Neuronal stem cell (in vitro differentiated cells): ENCODE results near the gene ROBO2.

Experiments
- DNase-seq: peaks from one replicate; pipeline ENCODE4 v3.0.0-alpha.2; 2013; ENCODE audit warnings: low spot score
- H2AFZ ChIP-seq: one replicate; pipeline ENCODE4 v1.6.1; 2013; ENCODE audit warnings: mild to moderate bottlenecking, low read length, inconsistent platforms
- H2AK5ac ChIP-seq: 2 replicates; pipeline ENCODE4 v1.6.1; 2013; ENCODE audit warnings: low read depth, mild to moderate bottlenecking, inconsistent platforms, low read length, moderate library complexity, mixed read lengths
- H2BK120ac ChIP-seq: 2 replicates; pipeline ENCODE4 v1.6.1; 2013; ENCODE audit warnings: low read depth, mild to moderate bottlenecking, inconsistent platforms, low read length, moderate library complexity, mixed read lengths
- H2BK12ac ChIP-seq: one replicate; pipeline ENCODE4 v1.6.1; 2013; ENCODE audit warnings: low read length, inconsistent platforms
- H2BK15ac ChIP-seq: 2 replicates; pipeline ENCODE4 v1.6.1; 2013; ENCODE audit warnings: mild to moderate bottlenecking, low read length, inconsistent platforms, mixed read lengths
- H2BK5ac ChIP-seq: one replicate; pipeline ENCODE4 v1.6.1; 2013; ENCODE audit warnings: inconsistent platforms, mild to moderate bottlenecking, low read length, moderate library complexity
- H3K14ac ChIP-seq: one replicate; pipeline ENCODE4 v1.6.1; 2013; ENCODE audit warnings: low read length, inconsistent platforms
- H3K18ac ChIP-seq: 2 replicates; pipeline ENCODE4 v1.6.1; 2013; ENCODE audit warnings: low read length, inconsistent platforms
- H3K23ac ChIP-seq: 2 replicates; pipeline ENCODE4 v1.6.1; 2013; ENCODE audit warnings: low read depth, mild to moderate bottlenecking, mixed read lengths, low read length, inconsistent platforms; ENCODE audit not compliant: poor library complexity
- H3K27ac ChIP-seq: replicated peaks from 3 replicates; pipeline ENCODE4 v1.5.1; 2013; ENCODE audit warnings: low read length, inconsistent platforms
- H3K27me3 ChIP-seq, 3 experiments: 2 replicates each; pipeline ENCODE4 v1.6.1; 2013; ENCODE audit warnings: low read length in 3 of 3, mild to moderate bottlenecking in 2 of 3, inconsistent platforms in 1 of 3, low read depth in 1 of 3, mixed read lengths in 1 of 3, moderate library complexity in 1 of 3; ENCODE audit not compliant: control insufficient read depth in 3 of 3, insufficient read depth in 3 of 3
- H3K36me3 ChIP-seq, 2 donors: replicated peaks in 1 of 2; 2 replicates each; pipeline ENCODE4 v1.6.1; 2013; ENCODE audit warnings: low read length in 2 of 2; ENCODE audit not compliant: control insufficient read depth in 2 of 2, insufficient read depth in 2 of 2
- H3K4ac ChIP-seq: 2 replicates; pipeline ENCODE4 v1.6.1; 2013; ENCODE audit warnings: inconsistent platforms, mild to moderate bottlenecking, low read length, moderate library complexity
- H3K4me1 ChIP-seq, 2 donors: 1 replicate in 1 of 2; 2 replicates in 1 of 2; pipeline ENCODE4 v1.6.1; 2013; ENCODE audit warnings: low read length in 2 of 2, low read depth in 1 of 2; ENCODE audit not compliant: control insufficient read depth in 2 of 2, insufficient read depth in 1 of 2
- H3K4me2 ChIP-seq: one replicate; pipeline ENCODE4 v1.6.1; 2013; ENCODE audit warnings: mild to moderate bottlenecking, low read length, inconsistent platforms; ENCODE audit not compliant: insufficient read depth, poor library complexity, severe bottlenecking
- H3K4me3 ChIP-seq, 2 donors: 2 replicates each; pipeline ENCODE4 v1.5.1; 2013; ENCODE audit warnings: low read length in 2 of 2, mild to moderate bottlenecking in 2 of 2, inconsistent platforms in 1 of 2, moderate library complexity in 1 of 2
- H3K79me1 ChIP-seq: one replicate; pipeline ENCODE4 v1.6.1; 2013; ENCODE audit warnings: low read depth, mild to moderate bottlenecking, inconsistent platforms, low read length, moderate library complexity
- H3K9ac ChIP-seq: one replicate; pipeline ENCODE4 v1.6.1; 2013; ENCODE audit warnings: mild to moderate bottlenecking, low read depth, low read length, inconsistent platforms; ENCODE audit not compliant: poor library complexity
- H3K9me3 ChIP-seq, 2 donors: replicated peaks in 1 of 2; 2 replicates each; pipeline versions ENCODE3 to v1.6.1; 2013; ENCODE audit warnings: low read length in 2 of 2, mild to moderate bottlenecking in 2 of 2, inconsistent platforms in 1 of 2, low read depth in 1 of 2, mixed read lengths in 1 of 2, moderate library complexity in 1 of 2; ENCODE audit not compliant: control insufficient read depth in 2 of 2, insufficient read depth in 1 of 2
- H4K8ac ChIP-seq: one replicate; pipeline ENCODE4 v1.6.1; 2013; ENCODE audit warnings: low read depth, mild to moderate bottlenecking, inconsistent platforms, low read length, moderate library complexity
- H4K91ac ChIP-seq: one replicate; pipeline ENCODE4 v1.6.1; 2013; ENCODE audit warnings: low read length, low read depth, mild to moderate bottlenecking, inconsistent platforms; ENCODE audit not compliant: poor library complexity
- WGBS, 2 donors: extraction: QIAGEN DNeasy Blood & Tissue Kit; methylation state at CpG; one replicate each; pipeline ENCODE4 v1.1.7; 2013; ENCODE audit warnings: missing lambda C conversion rate in 2 of 2, mixed read lengths in 1 of 2; ENCODE audit not compliant: insufficient read length in 2 of 2, insufficient replicate concordance in 1 of 2; ENCODE audit errors: extremely low coverage in 2 of 2; 5-methylcytosine and 5-hydroxymethylcytosine counted together

The ROBO2 gene

DNA sequence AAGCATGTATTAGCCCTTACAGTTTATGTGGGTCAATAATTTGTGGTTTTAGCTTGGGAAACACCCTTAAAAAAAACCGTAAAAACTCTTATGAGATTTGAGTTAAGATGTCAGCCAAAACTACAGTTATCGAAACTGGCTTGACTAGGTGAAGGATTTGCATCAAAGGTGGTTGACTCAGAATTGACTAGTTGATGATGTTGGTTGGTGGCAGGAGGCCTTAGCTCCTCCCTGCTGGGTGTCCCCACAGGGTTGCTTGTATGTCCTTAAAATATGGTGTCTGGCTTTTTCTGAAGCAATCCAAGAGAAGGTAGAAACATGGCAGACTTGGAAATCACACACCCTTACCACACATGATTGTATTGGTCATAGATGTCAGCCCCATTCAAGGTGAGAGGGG lies 305.1 kb downstream of the ROBO2 start:
- WGBS, 2 donors, result no CpG with 5 or more reads among the region's 2 CpGs
- no peak overlapping the region for H3K4ac ChIP-seq
- H2BK5ac ChIP-seq, result no peak overlapping the region

DNA sequence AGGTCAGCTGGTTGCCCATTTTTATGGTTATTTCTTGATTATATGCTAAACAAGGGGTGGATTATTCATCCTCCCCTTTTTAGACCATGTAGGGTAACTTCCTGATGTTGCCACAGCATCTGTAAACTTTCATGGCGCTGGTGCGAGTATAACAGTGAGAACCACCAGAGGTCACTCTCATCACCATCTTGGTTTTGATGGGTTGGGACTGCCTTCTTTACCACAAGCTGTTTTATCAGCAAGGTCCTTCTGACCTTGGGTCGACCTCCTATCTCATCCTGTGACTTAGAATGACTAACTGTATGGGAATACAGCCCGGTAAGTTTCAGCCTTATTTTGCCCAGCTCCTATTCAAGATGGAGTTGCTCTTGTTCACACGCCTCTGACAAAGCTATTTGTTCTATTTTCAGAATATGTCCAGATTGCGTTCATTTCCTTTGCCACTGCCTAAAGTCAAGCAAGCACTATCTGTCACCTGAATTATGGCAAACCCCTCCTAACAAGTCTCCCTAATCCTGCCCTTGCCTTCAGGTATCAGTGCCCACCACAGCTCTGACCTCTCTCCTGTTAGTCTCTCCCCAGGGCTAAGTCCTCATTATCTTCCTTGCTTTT lies 308.5 kb downstream of the ROBO2 start:
- Histone ChIP-seq H3K27me3 (no peaks in the 10 kb centered on the region), H3K36me3 (no peaks in the 10 kb centered on the region), H3K4me1 (no peaks in the 10 kb centered on the region), H3K18ac (no peak overlapping the region), H3K27ac (no peak overlapping the region), H3K9me3 (no peaks in the 10 kb centered on the region), H3K9ac (no peak overlapping the region), H4K8ac (no peak overlapping the region), H3K23ac (no peak overlapping the region), H3K14ac (no peak overlapping the region), H3K4me2 (no peak overlapping the region), H2BK5ac (no peak overlapping the region), H3K79me1 (no peaks in the 10 kb centered on the region), H2AK5ac (no peak overlapping the region), H2AFZ (no peak overlapping the region), H2BK120ac (no peak overlapping the region), H2BK15ac (no peak overlapping the region), H4K91ac (no peak overlapping the region), H3K4me3 (no peak overlapping the region), H2BK12ac (no peak overlapping the region), H3K4ac (no peak overlapping the region)
- DNase-seq, result peak; percentile 20
- WGBS, 2 donors, result no CpG with 5 or more reads among the region's 6 CpGs

More for the DNA sequence above, 305.1 kb downstream of the ROBO2 start:
- H2BK120ac ChIP-seq, result no peak overlapping the region
- H3K9me3 ChIP-seq, result no peaks in the 10 kb centered on the region
- H3K36me3 ChIP-seq, result no peaks in the 10 kb centered on the region
- H3K79me1 ChIP-seq, result no peaks in the 10 kb centered on the region
- H3K4me1 ChIP-seq, result no peaks in the 10 kb centered on the region
- H2BK15ac ChIP-seq, result no peak overlapping the region
- H4K91ac ChIP-seq, result no peak overlapping the region
- H4K8ac ChIP-seq, result no peak overlapping the region
- H2BK12ac ChIP-seq, result no peak overlapping the region
- no peak overlapping the region for H3K9ac ChIP-seq
- no peak overlapping the region for H3K4me3 ChIP-seq
- DNase-seq, result no peak
- no peak overlapping the region for H3K4me2 ChIP-seq
- no peak overlapping the region for H3K18ac ChIP-seq
- H2AK5ac ChIP-seq, result no peak overlapping the region
- H3K27me3 ChIP-seq, result no peaks in the 10 kb centered on the region
- H3K23ac ChIP-seq, result no peak overlapping the region
- H3K14ac ChIP-seq, result no peak overlapping the region
- H3K27ac ChIP-seq, result no peak overlapping the region
- no peak overlapping the region for H2AFZ ChIP-seq

DNA sequence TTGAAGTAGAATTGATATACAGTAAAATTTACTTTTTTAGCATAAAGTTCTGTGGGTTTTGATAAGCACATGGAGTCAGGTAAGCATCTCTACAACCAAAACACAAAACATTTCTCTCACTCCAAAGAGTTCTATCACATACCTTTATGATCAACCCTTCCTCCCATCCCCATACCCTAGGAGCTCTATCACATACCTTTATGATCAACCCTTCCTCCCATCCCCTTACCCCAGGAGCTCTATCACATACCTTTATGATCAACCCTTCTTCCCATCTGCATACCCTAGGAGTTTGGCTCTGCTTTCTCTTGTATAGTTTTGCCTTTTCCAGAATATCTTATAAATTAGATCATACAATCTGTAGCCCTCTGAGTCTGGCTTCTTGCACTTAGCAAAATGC lies 315.1 kb downstream of the ROBO2 start:
- Histone ChIP-seq H3K4ac (no peak overlapping the region), H2BK12ac (no peak overlapping the region), H4K91ac (no peak overlapping the region), H3K27ac (no peak overlapping the region), H3K4me2 (no peak overlapping the region), H2BK120ac (no peak overlapping the region), H3K27me3 (no peaks in the 10 kb centered on the region), H3K9ac (no peak overlapping the region), H3K36me3 (no peaks in the 10 kb centered on the region), H4K8ac (no peak overlapping the region), H3K18ac (no peak overlapping the region), H2BK15ac (no peak overlapping the region), H3K9me3 (no peaks in the 10 kb centered on the region), H2AK5ac (no peak overlapping the region), H3K79me1 (no peaks in the 10 kb centered on the region), H3K23ac (no peak overlapping the region), H3K14ac (no peak overlapping the region), H3K4me1 (peaks cover 0 to 2% of the 10 kb centered on the region in 2 donors), H2AFZ (no peak overlapping the region), H2BK5ac (no peak overlapping the region), H3K4me3 (no peak overlapping the region)
- no peak for DNase-seq

GRCh38 chr3:77362936-77363335 lies 323.0 kb downstream of the ROBO2 start:
- no peak overlapping the region for H3K18ac ChIP-seq
- H3K23ac ChIP-seq, result no peak overlapping the region
- DNase-seq, result no peak
- no peak overlapping the region for H3K4me2 ChIP-seq
- no peaks in the 10 kb centered on the region for H3K9me3 ChIP-seq
- no peaks in the 10 kb centered on the region for H3K27me3 ChIP-seq
- no peak overlapping the region for H2BK15ac ChIP-seq
- H3K14ac ChIP-seq, result no peak overlapping the region
- no peak overlapping the region for H2BK12ac ChIP-seq
- no peak overlapping the region for H2AFZ ChIP-seq
- no peaks in the 10 kb centered on the region for H3K79me1 ChIP-seq
- H3K36me3 ChIP-seq, result no peaks in the 10 kb centered on the region
- WGBS, 2 donors, result no CpG with 5 or more reads among the region's 1 CpG
- no peak overlapping the region for H2AK5ac ChIP-seq
- H3K9ac ChIP-seq, result no peak overlapping the region
- no peak overlapping the region for H2BK120ac ChIP-seq
- no peak overlapping the region for H3K4ac ChIP-seq
- H3K4me3 ChIP-seq, result no peak overlapping the region
- no peak overlapping the region for H2BK5ac ChIP-seq
- no peak overlapping the region for H4K91ac ChIP-seq
- H3K27ac ChIP-seq, result no peak overlapping the region
- H3K4me1 ChIP-seq, result peaks cover 0 to 2% of the 10 kb centered on the region in 2 donors
- H4K8ac ChIP-seq, result no peak overlapping the region
